Measurements from ENCODE around the gene ABL1. TPM values are rescaled to one million over a fixed set of nuclear protein-coding genes. Genes with fewer than 3 reads are reported as not detected.

ABL1 gene
- polyA plus RNA-seq, 1 of the 3 experiments (the other 2 are of a cell fraction) = 24.6 TPM

GRCh38 chr9:130905125-130905901 is 70.3 kb downstream of the ABL1 start:
- no peak overlapping the region for H2AFZ ChIP-seq (ENCODE audit: low read depth)
- ChIA-PET CTCF (interaction anchor here (0.9 kb wide), 1 partner anchor 141 kb away, joined by 4 read pairs; no protein-coding TSS in a partner anchor), POLR2A (no interaction called here)
- H3K4me3 ChIP-seq (ENCODE audit: low read depth in 2 of 2, low read length in 1 of 2) = no peak overlapping the region
- no peaks in the 10 kb centered on the region for H4K20me1 ChIP-seq (ENCODE audit: insufficient read depth)
- no peak overlapping the region for H3K9ac ChIP-seq
- H3K27me3 ChIP-seq (ENCODE audit: insufficient read depth) = no peaks in the 10 kb centered on the region
- 80% methylated on average over 23 of the region's 24 CpGs for WGBS (ENCODE audit: low lambda C conversion rate)
- peaks cover 0 to 3% of the 10 kb centered on the region in 2 experiments; a peak in 1 of 4 replicates for H3K4me1 ChIP-seq (ENCODE audit: control insufficient read depth in 1 of 2, insufficient read depth in 2 of 2, low read depth in 1 of 2, low read length in 1 of 2)
- TF ChIP-seq IRF3 (IDR thresholded peaks at IDR 0.05; ENCODE audit: low read depth, low read length) = no peak
- TF ChIP-seq RCOR1 (IDR thresholded peaks at IDR 0.05; ENCODE audit: low read length) = no peak
- TF ChIP-seq USF2 (IDR thresholded peaks at IDR 0.05; ENCODE audit: borderline replicate concordance, low read depth, low read length) = no peak
- TF ChIP-seq FOSL2 (IDR thresholded peaks at IDR 0.05; ENCODE audit: borderline replicate concordance, low read depth) = no peak
- no peak for TF ChIP-seq RXRA (IDR thresholded peaks at IDR 0.05; ENCODE audit: borderline replicate concordance, low read depth)
- TF ChIP-seq GATA2 (CRISPR knock-in tag; IDR thresholded peaks at IDR 0.05) = no peak
- TF ChIP-seq PBX3 (IDR thresholded peaks at IDR 0.05) = no peak
- TF ChIP-seq GABPA (IDR thresholded peaks at IDR 0.05; ENCODE audit: low read depth) = no peak
- TF ChIP-seq FOXM1 (IDR thresholded peaks at IDR 0.05; ENCODE audit: low read depth) = no peak
- no peak for TF ChIP-seq POLR2AphosphoS5 (IDR thresholded peaks at IDR 0.05; ENCODE audit: low read depth, low read length)
- TF ChIP-seq NFIC (IDR thresholded peaks at IDR 0.05; ENCODE audit: borderline replicate concordance) = no peak
- TF ChIP-seq RFX5 (IDR thresholded peaks at IDR 0.05; ENCODE audit: low read length) = no peak
- no peak for TF ChIP-seq FOXJ3 (CRISPR knock-in tag; IDR thresholded peaks at IDR 0.05)
- no peaks in the 10 kb centered on the region for H3K9me3 ChIP-seq
- H3K4me2 ChIP-seq = no peak overlapping the region
- H3K27ac ChIP-seq (ENCODE audit: low read depth in 2 of 2, low read length in 1 of 2) = no peak overlapping the region
- no peak for DNase-seq
- no peaks in the 10 kb centered on the region for H3K79me2 ChIP-seq (ENCODE audit: insufficient read depth)
- H3K36me3 ChIP-seq (replicated peaks in 1 of 2; ENCODE audit: control insufficient read depth in 1 of 2, insufficient read depth in 2 of 2, low read length in 1 of 2) = no peaks in the 10 kb centered on the region
- H3F3A ChIP-seq (replicated peaks; ENCODE audit: insufficient read depth) = no peaks in the 10 kb centered on the region
- no peaks in the 10 kb centered on the region for H3K9me2 ChIP-seq

Data from SK-N-SH (cell line).